WI38 (cell line): Measurements from ENCODE around the gene BTBD9.

Source experiments
- H3K4me3 ChIP-seq: 2 replicates; pipeline ENCODE4 v1.5.1; 2011; ENCODE audit warnings: low read depth, mild to moderate bottlenecking, control low read depth, low read length
- CTCF ChIP-seq: IDR thresholded peaks from 2 replicates; pipeline ENCODE4 v1.5.1; 2012; ENCODE audit warnings: low read depth, mild to moderate bottlenecking, control low read depth, low read length

The BTBD9 gene

GRCh38 chr6:38336922-38337321 is 302.8 kb downstream of the BTBD9 start:
- H3K4me3 ChIP-seq, result no peak overlapping the region
- no peak for TF ChIP-seq CTCF

GRCh38 chr6:38326837-38327236 is 312.9 kb downstream of the BTBD9 start:
- H3K4me3 ChIP-seq, result no peak overlapping the region
- TF ChIP-seq CTCF, result no peak

- H3K4me3 ChIP-seq, result no peak overlapping the region
- no peak for TF ChIP-seq CTCF
Measured at GRCh38 chr6:38323216-38323615, 316.5 kb downstream of the BTBD9 start.

GRCh38 chr6:38322138-38322537 is 317.6 kb downstream of the BTBD9 start:
- H3K4me3 ChIP-seq, result no peak overlapping the region
- no peak for TF ChIP-seq CTCF

- no peak overlapping the region for H3K4me3 ChIP-seq
- no peak for TF ChIP-seq CTCF
Measured at GRCh38 chr6:38320843-38321242, 318.9 kb downstream of the BTBD9 start.

- no peak overlapping the region for H3K4me3 ChIP-seq
- TF ChIP-seq CTCF, result no peak
Measured at GRCh38 chr6:38320358-38320757, 319.4 kb downstream of the BTBD9 start.

- no peak for TF ChIP-seq CTCF
- H3K4me3 ChIP-seq, result no peak overlapping the region
Measured at GRCh38 chr6:38319256-38320212, 320.2 kb downstream of the BTBD9 start.
